ENCODE measurements around the gene PRKN.

Gene PRKN

GRCh38 chr6:162289972-162290371 is 437.6 kb downstream of the PRKN start:
- DNase-seq, result no peak

- no peak for DNase-seq
Observed at GRCh38 chr6:162273986-162274385, 453.6 kb downstream of the PRKN start.

GRCh38 chr6:162271922-162272321 is 455.6 kb downstream of the PRKN start:
- DNase-seq, result no peak

- DNase-seq, result no peak
Observed at GRCh38 chr6:162270966-162271365, 456.6 kb downstream of the PRKN start.

GRCh38 chr6:162267641-162268040 is 459.9 kb downstream of the PRKN start:
- DNase-seq, result no peak

- DNase-seq, result no peak
Observed at GRCh38 chr6:162267126-162267525, 460.4 kb downstream of the PRKN start.

- no peak for DNase-seq
Observed at GRCh38 chr6:162264581-162264980, 463.0 kb downstream of the PRKN start.

- no peak for DNase-seq
Observed at GRCh38 chr6:162262466-162263196, 464.9 kb downstream of the PRKN start.

- DNase-seq, result no peak
Observed at GRCh38 chr6:162261598-162261997, 466.0 kb downstream of the PRKN start.

- no peak for DNase-seq
Observed at GRCh38 chr6:162260027-162260426, 467.5 kb downstream of the PRKN start.

GRCh38 chr6:162258647-162259046 is 468.9 kb downstream of the PRKN start:
- no peak for DNase-seq

- DNase-seq, result no peak
Observed at GRCh38 chr6:162256361-162256760, 471.2 kb downstream of the PRKN start.

- no peak for DNase-seq
Observed at GRCh38 chr6:162251257-162251656, 476.3 kb downstream of the PRKN start.

GRCh38 chr6:162249907-162250642 is 477.5 kb downstream of the PRKN start:
- DNase-seq, result no peak

- no peak for DNase-seq
Observed at GRCh38 chr6:162245830-162246420, 481.6 kb downstream of the PRKN start.

- no peak for DNase-seq
Observed at GRCh38 chr6:162244031-162244430, 483.5 kb downstream of the PRKN start.

GRCh38 chr6:162242915-162243314 is 484.7 kb downstream of the PRKN start:
- DNase-seq, result no peak

- DNase-seq, result no peak
Observed at GRCh38 chr6:162239330-162239729, 488.2 kb downstream of the PRKN start.

- no peak for DNase-seq
Observed at GRCh38 chr6:162238675-162239074, 488.9 kb downstream of the PRKN start.

GRCh38 chr6:162237331-162237730 is 490.2 kb downstream of the PRKN start:
- DNase-seq, result no peak

GRCh38 chr6:162234631-162235030 is 492.9 kb downstream of the PRKN start:
- no peak for DNase-seq

- DNase-seq, result no peak
Observed at GRCh38 chr6:162230147-162230752, 497.3 kb downstream of the PRKN start.

- DNase-seq, result no peak
Observed at GRCh38 chr6:162229093-162229492, 498.5 kb downstream of the PRKN start.

- no peak for DNase-seq
Observed at GRCh38 chr6:162226803-162227202, 500.8 kb downstream of the PRKN start.
